ENCODE measurements around the gene TMED7. TPM values are rescaled to one million over a fixed set of nuclear protein-coding genes. Genes with fewer than 3 reads are reported as not detected.
"Not testable (repeated sequence)": the region's sequence is repeated elsewhere in the genome, so short reads cannot be mapped to it uniquely, and the experiment has no call there.

The TMED7 gene
- 69.5 TPM for polyA plus RNA-seq (2012; ENCODE audit: insufficient read depth, insufficient read length, low read depth)

DNA sequence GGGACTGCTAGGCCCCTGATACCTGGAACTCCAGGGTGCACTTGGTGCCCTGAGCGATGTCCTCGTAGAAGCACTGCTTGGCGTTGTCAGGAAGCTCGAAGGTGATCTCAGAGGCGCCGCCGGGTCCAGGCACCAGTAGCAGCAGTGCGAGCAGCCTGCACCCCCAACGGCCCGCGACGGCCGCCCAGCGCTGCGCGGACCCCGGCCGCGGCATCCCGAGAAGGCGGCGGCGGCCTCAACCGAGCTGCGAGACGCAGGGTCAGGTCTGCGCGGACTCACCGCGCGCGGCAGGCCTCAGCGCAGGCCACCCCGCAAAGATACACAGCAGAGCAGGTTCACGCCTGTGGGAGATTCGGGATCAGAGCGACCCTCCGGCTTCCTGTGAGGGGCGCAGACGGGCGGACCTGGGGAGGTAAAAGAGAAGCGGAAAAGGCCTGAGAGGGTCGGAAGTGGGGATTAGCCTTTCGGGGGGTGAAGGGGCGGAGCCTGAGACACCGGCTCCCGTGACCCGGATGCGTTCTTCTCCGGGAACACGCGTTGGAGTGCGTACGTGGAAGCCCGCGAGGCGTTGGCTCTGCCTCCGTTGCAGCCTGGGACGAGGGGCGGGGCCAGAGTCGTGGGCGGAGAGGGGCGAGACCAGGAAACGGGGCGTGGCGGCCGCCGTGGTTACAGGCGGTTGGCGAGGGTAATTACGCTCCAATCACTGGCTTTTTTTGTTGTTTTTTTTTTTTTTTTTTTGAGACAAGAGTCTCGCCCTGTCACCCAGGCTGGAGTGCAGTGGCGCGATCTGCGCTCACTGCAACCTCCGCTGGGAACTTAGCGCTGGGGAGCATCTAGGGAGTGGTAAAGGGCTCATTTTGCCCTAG, at the start of gene TMED7:
Gene TMED7 (minus strand): TSS at position 458 of the 866 bp plus-strand sequence. CDS start 244 bp downstream, at position 214.
- 0 out of 2 replicates have a peak, but pooled peaks cover 3% of the 10 kb centered on the region for H3K36me3 ChIP-seq
- peaks cover 10% of the 10 kb centered on the region for H3K4me1 ChIP-seq
- TF ChIP-seq, protein P1, sequence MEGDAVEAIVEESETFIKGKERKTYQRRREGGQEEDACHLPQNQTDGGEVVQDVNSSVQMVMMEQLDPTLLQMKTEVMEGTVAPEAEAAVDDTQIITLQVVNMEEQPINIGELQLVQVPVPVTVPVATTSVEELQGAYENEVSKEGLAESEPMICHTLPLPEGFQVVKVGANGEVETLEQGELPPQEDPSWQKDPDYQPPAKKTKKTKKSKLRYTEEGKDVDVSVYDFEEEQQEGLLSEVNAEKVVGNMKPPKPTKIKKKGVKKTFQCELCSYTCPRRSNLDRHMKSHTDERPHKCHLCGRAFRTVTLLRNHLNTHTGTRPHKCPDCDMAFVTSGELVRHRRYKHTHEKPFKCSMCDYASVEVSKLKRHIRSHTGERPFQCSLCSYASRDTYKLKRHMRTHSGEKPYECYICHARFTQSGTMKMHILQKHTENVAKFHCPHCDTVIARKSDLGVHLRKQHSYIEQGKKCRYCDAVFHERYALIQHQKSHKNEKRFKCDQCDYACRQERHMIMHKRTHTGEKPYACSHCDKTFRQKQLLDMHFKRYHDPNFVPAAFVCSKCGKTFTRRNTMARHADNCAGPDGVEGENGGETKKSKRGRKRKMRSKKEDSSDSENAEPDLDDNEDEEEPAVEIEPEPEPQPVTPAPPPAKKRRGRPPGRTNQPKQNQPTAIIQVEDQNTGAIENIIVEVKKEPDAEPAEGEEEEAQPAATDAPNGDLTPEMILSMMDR (IDR thresholded peaks at IDR 0.05; ENCODE audit: low read depth, low read length) = no peak

DNA sequence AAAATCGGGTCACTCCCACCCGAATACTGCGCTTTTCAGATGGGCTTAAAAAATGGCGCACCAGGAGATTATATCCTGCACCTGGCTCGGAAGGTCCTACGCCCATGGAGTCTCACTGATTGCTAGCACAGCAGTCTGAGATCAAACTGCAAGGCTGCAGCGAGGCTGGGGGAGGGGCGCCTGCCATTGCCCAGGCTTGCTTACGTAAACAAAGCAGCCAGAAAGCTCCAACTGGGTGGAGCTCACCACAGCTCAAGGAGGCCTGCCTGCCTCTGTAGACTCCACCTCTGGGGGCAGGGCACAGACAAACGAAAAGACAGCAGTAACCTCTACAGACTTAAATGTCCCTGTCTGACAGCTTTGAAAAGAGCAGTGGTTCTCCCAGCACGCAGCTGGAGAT, 48.9 kb upstream of the TMED7 start:
- H3K27me3 ChIP-seq; H3K4me1 ChIP-seq; DNase-seq; H3K9me3 ChIP-seq; H3K4me3 ChIP-seq (ENCODE audit: low read depth, low read length); H3K36me3 ChIP-seq: not testable (repeated sequence)

More for the DNA sequence above, at the start of gene TMED7:
- peak; percentile 100 for DNase-seq
- no peaks in the 10 kb centered on the region for H3K27me3 ChIP-seq
- H3K9me3 ChIP-seq = no peaks in the 10 kb centered on the region
- H3K4me3 ChIP-seq (ENCODE audit: low read depth, low read length) = peak within 1 kb of the TSS; percentile 87

DNA sequence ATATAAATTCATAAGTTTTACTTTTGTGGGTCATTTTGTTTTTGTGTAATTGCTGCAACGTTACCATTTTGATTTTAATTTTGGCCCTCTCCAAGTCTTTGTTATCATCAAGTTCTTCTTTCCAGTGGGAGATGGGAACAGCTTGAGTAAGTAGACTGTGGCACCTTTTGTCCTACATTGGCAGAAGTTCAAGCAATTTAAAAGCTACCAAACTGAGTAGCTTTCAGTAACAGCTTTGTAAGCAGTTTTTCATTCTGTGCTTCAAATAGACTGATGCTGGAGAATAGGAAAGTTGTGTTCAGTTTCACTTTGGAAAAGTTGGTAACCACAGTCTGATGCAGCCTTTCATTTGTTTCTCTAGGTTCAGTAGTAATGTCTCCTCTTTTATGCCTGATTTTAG, 47.8 kb upstream of the TMED7 start:
- Histone ChIP-seq H3K4me3 (ENCODE audit: low read depth, low read length) (no peak overlapping the region), H3K27me3 (peaks cover 4% of the 10 kb centered on the region; the same call in 1 of the 2 replicates), H3K9me3 (no peaks in the 10 kb centered on the region), H3K36me3 (no peaks in the 10 kb centered on the region), H3K4me1 (no peaks in the 10 kb centered on the region)
- no peak for DNase-seq
- TF ChIP-seq, protein P1 (IDR thresholded peaks at IDR 0.05; ENCODE audit: low read depth, low read length) = no peak

DNA sequence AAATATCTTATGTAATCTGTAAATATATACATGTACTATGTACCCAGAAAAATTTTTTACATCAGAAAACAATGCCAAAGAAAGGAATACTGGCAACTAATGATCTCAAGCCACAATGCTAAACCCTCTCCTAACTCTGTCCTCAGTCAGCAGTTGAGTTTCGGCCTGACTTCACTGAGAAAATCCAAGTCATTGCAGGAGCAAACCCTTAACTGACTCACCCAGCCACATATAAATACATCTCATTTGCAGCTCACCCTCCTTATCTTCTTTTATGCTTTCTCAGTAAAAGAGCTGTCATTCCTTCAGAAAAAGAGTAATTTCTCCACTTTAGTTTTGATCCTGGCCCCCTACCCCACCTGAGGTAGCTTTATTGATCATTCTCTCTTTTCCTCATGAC, 46.1 kb upstream of the TMED7 start:
- TF ChIP-seq, protein P1 (IDR thresholded peaks at IDR 0.05; ENCODE audit: low read depth, low read length) = no peak
- no peak overlapping the region for H3K4me3 ChIP-seq (ENCODE audit: low read depth, low read length)
- H3K4me1 ChIP-seq = no peaks in the 10 kb centered on the region
- peaks cover 4% of the 10 kb centered on the region; the same call in 1 of the 2 replicates for H3K27me3 ChIP-seq
- no peaks in the 10 kb centered on the region for H3K36me3 ChIP-seq
- no peaks in the 10 kb centered on the region for H3K9me3 ChIP-seq
- DNase-seq = no peak

DNA sequence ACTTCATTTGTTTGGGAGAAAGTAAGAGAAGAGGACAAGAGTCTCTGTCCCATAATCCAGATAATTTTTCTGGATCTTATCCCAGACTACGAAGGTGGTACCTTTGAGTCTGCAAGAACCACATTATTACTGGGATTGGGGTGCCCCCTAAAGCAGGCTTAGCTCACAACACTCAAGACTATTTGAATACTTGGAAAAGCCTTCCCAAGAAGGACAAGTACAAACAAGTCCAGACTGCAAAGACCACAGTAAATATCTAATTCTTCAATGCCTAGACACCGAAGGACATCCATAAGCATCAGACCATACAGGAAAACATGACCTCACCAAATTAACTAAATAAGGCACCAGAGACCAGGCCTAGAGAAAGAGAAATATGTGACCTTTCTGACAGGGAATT, 40.2 kb upstream of the TMED7 start:
- Histone ChIP-seq H3K36me3 (no peaks in the 10 kb centered on the region), H3K9me3 (no peaks in the 10 kb centered on the region), H3K27me3 (no peaks in the 10 kb centered on the region), H3K4me3 (ENCODE audit: low read depth, low read length) (no peak overlapping the region), H3K4me1 (no peaks in the 10 kb centered on the region)
- TF ChIP-seq, protein P1 (IDR thresholded peaks at IDR 0.05; ENCODE audit: low read depth, low read length) = no peak
- DNase-seq = no peak

DNA sequence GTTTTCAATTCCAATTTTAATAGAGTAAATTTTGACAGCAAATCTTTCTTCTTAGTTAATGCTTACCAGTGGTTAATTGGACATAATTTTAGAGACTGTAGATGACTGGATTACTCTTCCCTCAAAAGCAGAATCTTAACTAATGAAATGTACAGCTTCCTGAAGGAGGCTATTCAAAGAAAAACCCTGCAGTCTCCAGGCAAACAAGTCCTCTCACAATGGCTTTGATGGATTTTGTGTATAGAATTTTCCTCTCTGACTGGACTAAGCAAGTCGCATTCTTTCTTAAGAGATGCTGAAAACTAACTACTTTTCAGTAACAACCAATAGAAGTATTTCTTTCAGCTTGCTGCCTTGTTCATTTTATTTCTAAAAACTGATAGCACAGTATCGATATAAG, 35.7 kb upstream of the TMED7 start:
- Histone ChIP-seq H3K4me1 (no peaks in the 10 kb centered on the region), H3K4me3 (ENCODE audit: low read depth, low read length) (no peak overlapping the region), H3K36me3 (no peaks in the 10 kb centered on the region), H3K9me3 (no peaks in the 10 kb centered on the region), H3K27me3 (no peaks in the 10 kb centered on the region)
- TF ChIP-seq, protein P1 (IDR thresholded peaks at IDR 0.05; ENCODE audit: low read depth, low read length) = no peak
- no peak for DNase-seq

Measured in BE2C (cell line).